Measurements from ENCODE around the gene FDXR.

Gene FDXR

DNA sequence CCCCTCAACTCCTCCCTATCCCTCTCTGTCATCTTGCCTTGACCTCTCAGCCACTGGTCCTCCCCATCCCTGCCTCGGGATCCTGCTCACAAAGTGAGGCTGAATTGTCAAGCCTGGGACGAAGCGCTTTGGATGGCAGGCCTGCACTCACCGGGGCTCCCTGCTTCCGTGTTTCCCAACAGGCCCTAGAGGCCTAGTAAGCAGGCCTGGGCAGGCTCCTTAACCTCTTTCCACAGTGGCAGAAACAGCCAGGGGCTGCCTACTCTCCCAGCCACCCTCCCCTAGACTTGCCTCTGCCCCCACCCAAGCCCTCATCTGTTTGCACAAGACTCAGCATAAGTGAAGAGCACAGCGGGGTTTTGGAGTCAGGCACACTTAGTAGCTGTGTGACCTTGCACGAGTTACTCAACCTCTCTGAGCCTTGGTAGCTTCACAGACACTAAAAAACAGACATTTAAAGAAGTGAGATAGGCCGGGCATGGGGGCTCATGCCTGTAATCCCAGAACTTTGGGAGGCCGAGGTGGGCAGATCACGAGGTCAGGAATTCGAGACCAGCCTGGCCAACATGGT, 25.7 kb upstream of the FDXR start:
- Histone ChIP-seq H3K36me3 (replicated peaks; ENCODE audit: insufficient read depth, low read length) (no peaks in the 10 kb centered on the region), H3K9ac (ENCODE audit: low read length) (no peak overlapping the region), H3K9me3 (replicated peaks; ENCODE audit: insufficient read depth, low read length) (no peaks in the 10 kb centered on the region), H3K4me3 (ENCODE audit: low read length) (no peak overlapping the region), H3K4me2 (ENCODE audit: low read depth, low read length) (no peak overlapping the region), H3K9me2 (replicated peaks; ENCODE audit: insufficient read depth, low read length) (no peaks in the 10 kb centered on the region), H3F3A (ENCODE audit: insufficient read depth, low read length) (no peaks in the 10 kb centered on the region), H3K79me2 (ENCODE audit: low read length) (no peaks in the 10 kb centered on the region), H4K20me1 (ENCODE audit: insufficient read depth, low read length) (no peaks in the 10 kb centered on the region), H2AFZ (ENCODE audit: low read length) (no peak overlapping the region), H3K27me3 (replicated peaks; ENCODE audit: insufficient read depth, low read length) (peaks cover 83% of the 10 kb centered on the region), H3K4me1 (ENCODE audit: low read length) (no peaks in the 10 kb centered on the region), H3K27ac (ENCODE audit: low read length) (no peak overlapping the region)
- no peak for DNase-seq
- TF ChIP-seq EZH2 (optimal IDR thresholded peaks at IDR 0.05; ENCODE audit: low read depth, low read length) (no peak), EZH2phosphoT487 (IDR thresholded peaks at IDR 0.05; ENCODE audit: low read length) (no peak)
- TF ChIP-seq, protein P1, sequence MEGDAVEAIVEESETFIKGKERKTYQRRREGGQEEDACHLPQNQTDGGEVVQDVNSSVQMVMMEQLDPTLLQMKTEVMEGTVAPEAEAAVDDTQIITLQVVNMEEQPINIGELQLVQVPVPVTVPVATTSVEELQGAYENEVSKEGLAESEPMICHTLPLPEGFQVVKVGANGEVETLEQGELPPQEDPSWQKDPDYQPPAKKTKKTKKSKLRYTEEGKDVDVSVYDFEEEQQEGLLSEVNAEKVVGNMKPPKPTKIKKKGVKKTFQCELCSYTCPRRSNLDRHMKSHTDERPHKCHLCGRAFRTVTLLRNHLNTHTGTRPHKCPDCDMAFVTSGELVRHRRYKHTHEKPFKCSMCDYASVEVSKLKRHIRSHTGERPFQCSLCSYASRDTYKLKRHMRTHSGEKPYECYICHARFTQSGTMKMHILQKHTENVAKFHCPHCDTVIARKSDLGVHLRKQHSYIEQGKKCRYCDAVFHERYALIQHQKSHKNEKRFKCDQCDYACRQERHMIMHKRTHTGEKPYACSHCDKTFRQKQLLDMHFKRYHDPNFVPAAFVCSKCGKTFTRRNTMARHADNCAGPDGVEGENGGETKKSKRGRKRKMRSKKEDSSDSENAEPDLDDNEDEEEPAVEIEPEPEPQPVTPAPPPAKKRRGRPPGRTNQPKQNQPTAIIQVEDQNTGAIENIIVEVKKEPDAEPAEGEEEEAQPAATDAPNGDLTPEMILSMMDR (IDR thresholded peaks at IDR 0.05; ENCODE audit: low read length): no peak

DNA sequence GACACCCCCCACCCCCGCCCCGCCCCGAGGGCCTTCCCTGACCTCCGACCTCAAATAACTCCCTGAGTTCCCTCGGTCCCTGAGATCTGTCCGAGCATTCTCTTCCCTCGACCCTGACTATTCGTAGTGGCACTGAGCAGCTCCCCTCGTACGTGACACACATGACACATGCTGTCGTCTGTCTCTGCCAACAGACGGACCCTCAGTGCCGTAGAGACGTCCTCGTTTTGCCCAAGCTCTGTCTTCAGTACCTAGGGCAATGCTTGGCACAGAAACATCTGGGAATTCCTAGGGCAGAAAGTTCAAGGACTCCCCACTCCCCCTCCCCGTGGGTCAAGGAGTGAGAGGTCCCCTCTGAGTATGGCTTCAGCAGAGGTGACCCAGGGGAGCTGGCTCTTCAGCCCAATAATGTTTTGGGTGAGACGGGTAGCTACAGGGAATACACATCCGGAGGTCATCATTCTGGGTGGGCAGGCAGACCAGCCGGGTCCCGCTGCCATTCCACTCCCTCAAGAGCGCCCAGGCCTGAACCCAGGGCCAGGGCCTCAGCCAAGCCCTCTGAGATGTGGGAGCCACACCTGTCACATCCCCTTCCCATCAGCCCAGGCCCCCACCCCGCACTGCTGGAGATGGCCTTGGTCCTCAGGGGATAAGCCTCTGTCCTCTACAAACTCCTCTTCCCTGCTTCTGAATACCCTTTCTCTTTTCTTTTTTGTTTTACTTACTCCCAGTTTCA, 21.3 kb upstream of the FDXR start:
- no peaks in the 10 kb centered on the region for H4K20me1 ChIP-seq (ENCODE audit: insufficient read depth, low read length)
- H3K9ac ChIP-seq (ENCODE audit: low read length): no peak overlapping the region
- H2AFZ ChIP-seq (ENCODE audit: low read length): no peak overlapping the region
- H3K79me2 ChIP-seq (ENCODE audit: low read length): no peaks in the 10 kb centered on the region
- H3K9me3 ChIP-seq (replicated peaks; ENCODE audit: insufficient read depth, low read length): no peaks in the 10 kb centered on the region
- TF ChIP-seq EZH2phosphoT487 (IDR thresholded peaks at IDR 0.05; ENCODE audit: low read length) (no peak), EZH2 (optimal IDR thresholded peaks at IDR 0.05; ENCODE audit: low read depth, low read length) (no peak)
- TF ChIP-seq, protein P1 (IDR thresholded peaks at IDR 0.05; ENCODE audit: low read length): no peak
- DNase-seq: no peak
- H3K27me3 ChIP-seq (replicated peaks; ENCODE audit: insufficient read depth, low read length): peaks cover 96% of the 10 kb centered on the region
- H3K4me2 ChIP-seq (ENCODE audit: low read depth, low read length): no peak overlapping the region
- H3K9me2 ChIP-seq (replicated peaks; ENCODE audit: insufficient read depth, low read length): no peaks in the 10 kb centered on the region
- no peaks in the 10 kb centered on the region for H3K4me1 ChIP-seq (ENCODE audit: low read length)
- H3K36me3 ChIP-seq (replicated peaks; ENCODE audit: insufficient read depth, low read length): no peaks in the 10 kb centered on the region
- no peak overlapping the region for H3K27ac ChIP-seq (ENCODE audit: low read length)
- H3F3A ChIP-seq (ENCODE audit: insufficient read depth, low read length): no peaks in the 10 kb centered on the region
- no peak overlapping the region for H3K4me3 ChIP-seq (ENCODE audit: low read length)

GRCh38 chr17:74892974-74893911, 20.4 kb upstream of the FDXR start, which contains the start of gene FADS6:
Gene FADS6 (minus strand): TSS chr17:74893633. CDS start chr17:74893595, 38 bp downstream.
- no peak within 1 kb of the TSS for H3K27ac ChIP-seq (ENCODE audit: low read length)
- H2AFZ ChIP-seq (ENCODE audit: low read length): no peak within 1 kb of the TSS
- H3K27me3 ChIP-seq (replicated peaks; ENCODE audit: insufficient read depth, low read length): peaks cover 98% of the 10 kb centered on the region
- H3K4me1 ChIP-seq (ENCODE audit: low read length): no peaks in the 10 kb centered on the region
- no peak within 1 kb of the TSS for H3K9ac ChIP-seq (ENCODE audit: low read length)
- no peaks in the 10 kb centered on the region for H3K36me3 ChIP-seq (replicated peaks; ENCODE audit: insufficient read depth, low read length)
- no peak for DNase-seq
- H3K4me3 ChIP-seq (ENCODE audit: low read length): no peak within 1 kb of the TSS
- no peaks in the 10 kb centered on the region for H3K79me2 ChIP-seq (ENCODE audit: low read length)
- no peak within 1 kb of the TSS for H3K4me2 ChIP-seq (ENCODE audit: low read depth, low read length)
- H3K9me3 ChIP-seq (replicated peaks; ENCODE audit: insufficient read depth, low read length): no peaks in the 10 kb centered on the region
- no peaks in the 10 kb centered on the region for H4K20me1 ChIP-seq (ENCODE audit: insufficient read depth, low read length)
- no peak for TF ChIP-seq EZH2 (optimal IDR thresholded peaks at IDR 0.05; ENCODE audit: low read depth, low read length)
- TF ChIP-seq, protein P1 (IDR thresholded peaks at IDR 0.05; ENCODE audit: low read length): no peak
- TF ChIP-seq EZH2phosphoT487 (IDR thresholded peaks at IDR 0.05; ENCODE audit: low read length): no peak
- no peaks in the 10 kb centered on the region for H3F3A ChIP-seq (ENCODE audit: insufficient read depth, low read length)
- no peaks in the 10 kb centered on the region for H3K9me2 ChIP-seq (replicated peaks; ENCODE audit: insufficient read depth, low read length)

Data from MM.1S (cell line).